ENCODE results near the gene CTNNA2. TPM values are rescaled to one million over a fixed set of nuclear protein-coding genes. Genes with fewer than 3 reads are reported as not detected.

CTNNA2 gene
- total RNA-seq, 1 experiment from 2014 or later: 5.5 TPM

- DNase-seq: no peak
- Mint-ChIP-seq H3K9me3 (no peaks in the 10 kb centered on the region), H3K36me3 (ENCODE audit: insufficient read depth in 1 of 3, low read depth in 3 of 3) (no peaks in the 10 kb centered on the region), H3K4me3 (no peak overlapping the region), H3K27me3 (ENCODE audit: low read depth) (peaks cover 1% of the 10 kb centered on the region), H3K27ac (no peak overlapping the region), H3K4me1 (0 out of 4 replicates have a peak, but pooled peaks cover 0 to 3% of the 10 kb centered on the region in 2 experiments)
- H2AFZ ChIP-seq (ENCODE audit: low read length): no peak overlapping the region
- no peak overlapping the region for H2BK5ac ChIP-seq (ENCODE audit: insufficient read length, low read length)
- H3K18ac ChIP-seq (ENCODE audit: insufficient read length, low read depth, low read length): no peak overlapping the region
- H2AK5ac ChIP-seq (ENCODE audit: insufficient read length, low read length): no peak overlapping the region
- H2BK120ac ChIP-seq (ENCODE audit: low read depth, low read length, poor library complexity, severe bottlenecking): no peak overlapping the region
- H3K27me3 ChIP-seq (ENCODE audit: insufficient read depth, low read length): no peaks in the 10 kb centered on the region
- H3K23me2 ChIP-seq (ENCODE audit: insufficient read length, low read depth, low read length, poor library complexity, severe bottlenecking): no peaks in the 10 kb centered on the region
- H3K27ac ChIP-seq (ENCODE audit: insufficient read length, low read depth, low read length): no peak overlapping the region
- H3K23ac ChIP-seq (ENCODE audit: insufficient read length, low read depth, low read length): no peak overlapping the region
- no peak overlapping the region for H3K4ac ChIP-seq (ENCODE audit: low read depth, low read length)
- no peak overlapping the region for H2BK15ac ChIP-seq (ENCODE audit: low read depth, low read length)
- no peak for TF ChIP-seq CTCF (conservative IDR thresholded peaks at IDR 0.05)
- no peaks in the 10 kb centered on the region for H3K79me2 ChIP-seq (ENCODE audit: insufficient read depth, low read length)
- no peak overlapping the region for H2BK12ac ChIP-seq (ENCODE audit: insufficient read length, low read depth, low read length)
- WGBS (ENCODE audit: extremely low coverage, insufficient read length, low lambda C conversion rate): no CpG with 5 or more reads among the region's 1 CpG
- H4K20me1 ChIP-seq (ENCODE audit: control insufficient read depth, insufficient read depth, insufficient read length): no peaks in the 10 kb centered on the region
- no peak overlapping the region for H3K9ac ChIP-seq (ENCODE audit: extremely low read depth, insufficient read length, low read length)
- H3K79me1 ChIP-seq (ENCODE audit: insufficient read depth, low read depth, low read length, poor library complexity, severe bottlenecking): no peaks in the 10 kb centered on the region
- no peak overlapping the region for H3K56ac ChIP-seq (ENCODE audit: insufficient read length, low read depth, low read length)
- peaks cover 2% of the 10 kb centered on the region for H3K4me1 ChIP-seq (ENCODE audit: insufficient read depth, low read length)
- no peaks in the 10 kb centered on the region for H3K9me3 ChIP-seq (ENCODE audit: control insufficient read depth, low read depth, low read length)
- H4K8ac ChIP-seq (replicated peaks; ENCODE audit: insufficient read length, low read depth, low read length): no peak overlapping the region
- H4K91ac ChIP-seq (ENCODE audit: insufficient read length, low read depth, low read length): no peak overlapping the region
- H3T11ph ChIP-seq (ENCODE audit: low read length): no peak overlapping the region
- no peak overlapping the region for H3K4me2 ChIP-seq (ENCODE audit: insufficient read depth, insufficient read length, low read length)
- no peak overlapping the region for H2BK20ac ChIP-seq (ENCODE audit: low read depth, low read length, poor library complexity, severe bottlenecking)
- no peak overlapping the region for H4K5ac ChIP-seq (ENCODE audit: insufficient read length, low read depth, low read length)
- H3K14ac ChIP-seq (ENCODE audit: insufficient read depth, low read length): no peak overlapping the region
Measured at GRCh38 chr2:80354858-80355257, 842.0 kb downstream of the CTNNA2 start.

Measured in H9 (cell line).